GM18870 (cell line): ENCODE data around the gene EBF4.

Experiments
- ATAC-seq: cut with Tn5 transposase; IDR thresholded peaks from one replicate; pipeline ENCODE4 v1.9.1; 2021; ENCODE audit warnings: moderate library complexity; ENCODE audit not compliant: unreplicated experiment

EBF4 gene

GRCh38 chr20:2692036-2692885, at the start of gene EBF4:
TSS of gene EBF4 (plus strand) at chr20:2692780. CDS start at chr20:2693646, 866 bp downstream.
- no peak for ATAC-seq

- ATAC-seq, result no peak
Observed at GRCh38 chr20:2643708-2644107, 48.9 kb upstream of the EBF4 start.

- ATAC-seq, result peak; percentile 51
Observed at GRCh38 chr20:2651772-2652723, 40.5 kb upstream of the EBF4 start, which contains the start of gene NOP56. TSS of gene NOP56 (plus strand) at chr20:2652632. CDS start at chr20:2652661, 29 bp downstream.

GRCh38 chr20:2652724-2653555, 39.6 kb upstream of the EBF4 start:
- peak; percentile 37 for ATAC-seq

GRCh38 chr20:2653556-2654383, 38.8 kb upstream of the EBF4 start:
- ATAC-seq, result no peak

GRCh38 chr20:2654384-2654822, 38.2 kb upstream of the EBF4 start:
- ATAC-seq, result no peak

GRCh38 chr20:2654831-2655230, 37.7 kb upstream of the EBF4 start:
- no peak for ATAC-seq

- no peak for ATAC-seq
Observed at GRCh38 chr20:2655331-2656116, 37.1 kb upstream of the EBF4 start.

GRCh38 chr20:2656471-2657117, 36.0 kb upstream of the EBF4 start:
- no peak for ATAC-seq

GRCh38 chr20:2657241-2657640, 35.3 kb upstream of the EBF4 start:
- no peak for ATAC-seq

GRCh38 chr20:2657674-2658073, 34.9 kb upstream of the EBF4 start:
- no peak for ATAC-seq

GRCh38 chr20:2658414-2659354, 33.9 kb upstream of the EBF4 start:
- ATAC-seq, result no peak

GRCh38 chr20:2659547-2659946, 33.0 kb upstream of the EBF4 start:
- no peak for ATAC-seq

- ATAC-seq, result no peak
Observed at GRCh38 chr20:2663364-2663886, 29.2 kb upstream of the EBF4 start.

- ATAC-seq, result peak; percentile 65
Observed at GRCh38 chr20:2663887-2664719, 28.5 kb upstream of the EBF4 start, which contains the start of gene IDH3B. TSS of gene IDH3B (minus strand) at chr20:2664216. CDS start at chr20:2664188, 28 bp downstream.

GRCh38 chr20:2671977-2672376, 20.6 kb upstream of the EBF4 start:
- no peak for ATAC-seq
